HL-60 (cell line): ENCODE measurements around the gene KRTAP9-4.

ENCODE experiments used
- DNase-seq, 2 experiments: peaks; one replicate each; pipeline ENCODE4 v3.0.0-alpha.2; 2010 to 2020; ENCODE audit warnings: low read depth in 1 of 2, low spot score in 1 of 2
- H3K27ac ChIP-seq: fragments of 250-450 bp; sonication (Bioruptor Pico); replicated peaks from 2 replicates; pipeline ENCODE4 v1.5.1; 2020; ENCODE audit warnings: mild to moderate bottlenecking, moderate library complexity
- H3K27me3 ChIP-seq: fragments of 250-450 bp; sonication (Bioruptor Pico); 2 replicates; pipeline ENCODE4 v1.5.1; 2021; ENCODE audit warnings: mild to moderate bottlenecking, moderate library complexity; ENCODE audit not compliant: insufficient read depth, poor library complexity, severe bottlenecking
- H3K4me3 ChIP-seq: replicated peaks from 2 replicates; pipeline ENCODE4 v1.5.1; 2011; ENCODE audit warnings: mild to moderate bottlenecking, control low read depth, low read length; ENCODE audit not compliant: insufficient read depth
- GABPA ChIP-seq: IDR thresholded peaks from 2 replicates; pipeline ENCODE4 v1.6.1; 2012; ENCODE audit warnings: low read depth
- POLR2AphosphoS5 ChIP-seq: IDR thresholded peaks from 2 replicates; pipeline ENCODE4 v1.6.1; 2012; ENCODE audit warnings: low read depth
- REST ChIP-seq: IDR thresholded peaks from 2 replicates; pipeline ENCODE4 v1.6.1; 2012; ENCODE audit warnings: low read depth; ENCODE audit not compliant: insufficient replicate concordance
- SPI1 ChIP-seq: IDR thresholded peaks from 2 replicates; pipeline ENCODE4 v1.6.1; 2012; ENCODE audit warnings: low read depth, mild to moderate bottlenecking, borderline replicate concordance
- TF ChIP-seq, protein P1 (sequence below): IDR thresholded peaks from one replicate; pipeline ENCODE4 v1.5.1; 2011; ENCODE audit warnings: low read length, control low read depth, inconsistent platforms; ENCODE audit not compliant: insufficient read depth

KRTAP9-4 gene

GRCh38 chr17:41294016-41294415 lies 44.5 kb downstream of the KRTAP9-4 start:
- H3K27me3 ChIP-seq = no peaks in the 10 kb centered on the region
- no peak overlapping the region for H3K27ac ChIP-seq
- no peak for DNase-seq
- TF ChIP-seq REST (no peak), POLR2AphosphoS5 (no peak), SPI1 (no peak), GABPA (no peak)
- TF ChIP-seq, protein P1, sequence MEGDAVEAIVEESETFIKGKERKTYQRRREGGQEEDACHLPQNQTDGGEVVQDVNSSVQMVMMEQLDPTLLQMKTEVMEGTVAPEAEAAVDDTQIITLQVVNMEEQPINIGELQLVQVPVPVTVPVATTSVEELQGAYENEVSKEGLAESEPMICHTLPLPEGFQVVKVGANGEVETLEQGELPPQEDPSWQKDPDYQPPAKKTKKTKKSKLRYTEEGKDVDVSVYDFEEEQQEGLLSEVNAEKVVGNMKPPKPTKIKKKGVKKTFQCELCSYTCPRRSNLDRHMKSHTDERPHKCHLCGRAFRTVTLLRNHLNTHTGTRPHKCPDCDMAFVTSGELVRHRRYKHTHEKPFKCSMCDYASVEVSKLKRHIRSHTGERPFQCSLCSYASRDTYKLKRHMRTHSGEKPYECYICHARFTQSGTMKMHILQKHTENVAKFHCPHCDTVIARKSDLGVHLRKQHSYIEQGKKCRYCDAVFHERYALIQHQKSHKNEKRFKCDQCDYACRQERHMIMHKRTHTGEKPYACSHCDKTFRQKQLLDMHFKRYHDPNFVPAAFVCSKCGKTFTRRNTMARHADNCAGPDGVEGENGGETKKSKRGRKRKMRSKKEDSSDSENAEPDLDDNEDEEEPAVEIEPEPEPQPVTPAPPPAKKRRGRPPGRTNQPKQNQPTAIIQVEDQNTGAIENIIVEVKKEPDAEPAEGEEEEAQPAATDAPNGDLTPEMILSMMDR = no peak
- H3K4me3 ChIP-seq = no peak overlapping the region

GRCh38 chr17:41296846-41297245 lies 47.4 kb downstream of the KRTAP9-4 start:
- H3K27ac ChIP-seq = no peak overlapping the region
- no peak overlapping the region for H3K4me3 ChIP-seq
- DNase-seq = no peak
- H3K27me3 ChIP-seq = no peaks in the 10 kb centered on the region
- TF ChIP-seq POLR2AphosphoS5 (no peak), REST (no peak), GABPA (no peak), SPI1 (no peak)
- TF ChIP-seq, protein P1 = no peak

DNA sequence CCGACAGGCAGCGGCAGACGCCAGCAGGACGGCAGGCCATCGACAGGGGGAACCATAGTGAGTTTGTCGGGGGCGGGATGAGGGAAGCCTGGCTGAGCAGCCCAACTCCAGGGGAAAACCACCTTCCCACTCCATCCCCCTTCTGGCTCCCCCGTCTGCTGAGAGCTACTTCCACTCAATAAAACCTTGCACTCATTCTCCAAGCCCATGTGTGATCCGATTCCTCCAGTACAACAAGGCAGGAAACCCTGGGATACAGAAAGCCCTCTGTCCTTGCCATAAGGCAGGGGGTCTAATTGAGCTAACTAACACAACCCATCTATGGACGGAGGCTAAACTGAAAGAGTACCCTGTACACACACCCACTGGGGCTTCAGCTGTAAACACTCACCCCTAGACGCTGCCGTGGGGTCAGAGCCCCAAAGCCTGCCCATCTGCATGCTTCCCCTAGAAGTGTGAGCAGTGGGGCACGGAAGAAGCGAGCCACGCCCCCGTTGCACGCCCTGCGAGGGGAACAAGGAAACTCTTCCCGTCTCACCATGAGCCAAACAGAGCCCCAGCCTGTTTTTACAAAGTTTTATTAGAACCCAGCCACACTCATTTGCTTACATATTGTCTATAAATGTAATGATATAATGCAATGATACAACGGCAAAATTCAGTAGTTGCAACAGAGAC lies 49.1 kb downstream of the KRTAP9-4 start:
- no peak overlapping the region for H3K4me3 ChIP-seq

More for the DNA sequence above, 49.1 kb downstream of the KRTAP9-4 start:
- no peak overlapping the region for H3K27ac ChIP-seq
- no peak for TF ChIP-seq SPI1
- no peak for TF ChIP-seq POLR2AphosphoS5
- TF ChIP-seq REST = no peak
- TF ChIP-seq, protein P1 = no peak
- TF ChIP-seq GABPA = no peak
- H3K27me3 ChIP-seq = no peaks in the 10 kb centered on the region
- DNase-seq = no peak
